ENCODE results near the gene HS2ST1.

- no peak for TF ChIP-seq CTCF (conservative IDR thresholded peaks at IDR 0.05; ENCODE audit: low read depth, low read length)
- TF ChIP-seq EZH2 (IDR thresholded peaks at IDR 0.05; ENCODE audit: borderline replicate concordance, low read depth, low read length, poor library complexity, severe bottlenecking): no peak
These were observed 229.1 kb downstream of the HS2ST1 start for GRCh38 chr1:87143413-87144135.

Data from A673 (cell line).